ENCODE measurements around the gene PLSCR4. TPM values are rescaled to one million over a fixed set of nuclear protein-coding genes. Genes with fewer than 3 reads are reported as not detected.

PLSCR4 gene
- total RNA-seq, 1 donor from 2014 or later, result 1.0 TPM

DNA sequence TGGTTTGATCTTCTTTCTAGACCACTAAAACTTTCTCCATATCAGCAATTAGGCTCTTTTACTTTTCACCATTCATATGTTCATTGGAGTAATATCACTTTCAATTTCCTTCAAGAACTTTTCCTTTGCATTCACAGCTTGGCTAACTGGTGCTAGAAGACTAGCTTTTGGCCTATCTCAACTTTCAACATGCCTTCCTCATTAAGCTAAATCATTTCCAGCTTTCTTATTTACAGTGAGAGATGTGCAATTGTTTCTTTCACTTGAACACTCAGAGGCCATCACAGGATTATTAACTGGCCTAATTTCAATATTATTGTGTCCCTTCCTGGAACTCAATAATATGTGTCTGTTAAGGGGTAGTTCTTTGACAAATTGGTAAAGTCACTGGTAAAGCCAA, 47.1 kb downstream of the PLSCR4 start:
- H3K9ac ChIP-seq, result no peak overlapping the region
- no peak overlapping the region for H3K27ac Mint-ChIP-seq
- no peaks in the 10 kb centered on the region for H3K9me3 ChIP-seq (ENCODE audit: low read depth)
- H3K27me3 ChIP-seq, result no peaks in the 10 kb centered on the region
- no peaks in the 10 kb centered on the region for H3K27me3 Mint-ChIP-seq (ENCODE audit: insufficient read depth, low read depth)
- H3K36me3 Mint-ChIP-seq, result no peaks in the 10 kb centered on the region
- H2AFZ ChIP-seq (replicated peaks), result no peak overlapping the region
- TF ChIP-seq EZH2 (IDR thresholded peaks at IDR 0.05), result no peak
- TF ChIP-seq EZH2phosphoT487 (IDR thresholded peaks at IDR 0.05), result no peak
- TF ChIP-seq, protein P1, sequence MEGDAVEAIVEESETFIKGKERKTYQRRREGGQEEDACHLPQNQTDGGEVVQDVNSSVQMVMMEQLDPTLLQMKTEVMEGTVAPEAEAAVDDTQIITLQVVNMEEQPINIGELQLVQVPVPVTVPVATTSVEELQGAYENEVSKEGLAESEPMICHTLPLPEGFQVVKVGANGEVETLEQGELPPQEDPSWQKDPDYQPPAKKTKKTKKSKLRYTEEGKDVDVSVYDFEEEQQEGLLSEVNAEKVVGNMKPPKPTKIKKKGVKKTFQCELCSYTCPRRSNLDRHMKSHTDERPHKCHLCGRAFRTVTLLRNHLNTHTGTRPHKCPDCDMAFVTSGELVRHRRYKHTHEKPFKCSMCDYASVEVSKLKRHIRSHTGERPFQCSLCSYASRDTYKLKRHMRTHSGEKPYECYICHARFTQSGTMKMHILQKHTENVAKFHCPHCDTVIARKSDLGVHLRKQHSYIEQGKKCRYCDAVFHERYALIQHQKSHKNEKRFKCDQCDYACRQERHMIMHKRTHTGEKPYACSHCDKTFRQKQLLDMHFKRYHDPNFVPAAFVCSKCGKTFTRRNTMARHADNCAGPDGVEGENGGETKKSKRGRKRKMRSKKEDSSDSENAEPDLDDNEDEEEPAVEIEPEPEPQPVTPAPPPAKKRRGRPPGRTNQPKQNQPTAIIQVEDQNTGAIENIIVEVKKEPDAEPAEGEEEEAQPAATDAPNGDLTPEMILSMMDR (IDR thresholded peaks at IDR 0.05), result no peak
- no peaks in the 10 kb centered on the region for H3K79me2 ChIP-seq (ENCODE audit: low read depth)
- no peak overlapping the region for H3K4me2 ChIP-seq
- H4K20me1 ChIP-seq (ENCODE audit: low read depth), result no peaks in the 10 kb centered on the region
- peaks cover 5% of the 10 kb centered on the region for H3K4me1 ChIP-seq
- H3K27ac ChIP-seq, result no peak overlapping the region
- no peaks in the 10 kb centered on the region for H3K9me3 Mint-ChIP-seq
- DNase-seq (ENCODE audit: low spot score), result no peak
- H3F3A ChIP-seq (ENCODE audit: low read depth), result no peaks in the 10 kb centered on the region
- no peak overlapping the region for H3K4me3 ChIP-seq
- no peaks in the 10 kb centered on the region for H3K4me1 Mint-ChIP-seq
- no peaks in the 10 kb centered on the region for H3K36me3 ChIP-seq
- H3K4me3 Mint-ChIP-seq, result no peak overlapping the region

DNA sequence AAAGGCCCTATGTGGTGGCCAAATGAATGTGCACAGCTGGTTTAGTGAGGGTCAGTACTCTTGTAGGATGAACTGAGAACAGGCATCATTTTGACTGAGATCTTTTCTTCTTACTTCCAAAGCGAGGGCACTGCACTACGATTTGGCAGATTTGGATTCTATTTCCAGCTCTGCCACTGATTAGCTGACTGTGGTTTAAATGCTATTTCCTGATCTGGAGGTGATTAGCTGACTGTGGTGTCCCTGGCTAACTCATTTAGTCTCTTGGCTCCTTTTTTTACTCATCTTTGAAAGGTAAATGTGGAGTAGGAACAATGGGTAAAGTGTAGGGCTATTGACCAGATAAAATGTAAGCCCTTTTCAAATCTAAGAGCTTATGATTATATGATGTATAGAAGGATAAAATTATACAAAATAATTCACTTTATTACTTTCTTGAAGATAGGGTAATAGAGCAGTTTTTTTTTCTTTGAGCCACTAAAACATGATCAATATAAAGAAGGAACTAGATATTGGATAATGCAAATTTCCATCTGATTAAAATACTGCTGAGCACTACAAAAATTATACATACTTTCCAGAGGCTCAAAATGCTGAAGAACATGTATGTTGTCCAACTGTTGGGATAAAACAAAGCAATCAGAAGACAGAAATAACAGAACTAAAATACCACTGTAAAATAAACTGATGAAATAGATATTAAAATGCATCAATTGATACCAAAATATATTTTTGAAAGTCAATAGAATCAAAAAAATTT, 50.3 kb downstream of the PLSCR4 start:
- Histone ChIP-seq H3K4me3 (no peak overlapping the region), H2AFZ (replicated peaks) (no peak overlapping the region), H3K79me2 (ENCODE audit: low read depth) (no peaks in the 10 kb centered on the region), H3F3A (ENCODE audit: low read depth) (no peaks in the 10 kb centered on the region), H3K27me3 (no peaks in the 10 kb centered on the region), H3K4me1 (peaks cover 5% of the 10 kb centered on the region), H3K9me3 (ENCODE audit: low read depth) (no peaks in the 10 kb centered on the region), H3K4me2 (no peak overlapping the region), H4K20me1 (ENCODE audit: low read depth) (no peaks in the 10 kb centered on the region), H3K36me3 (no peaks in the 10 kb centered on the region), H3K27ac (no peak overlapping the region), H3K9ac (no peak overlapping the region)
- TF ChIP-seq EZH2phosphoT487 (IDR thresholded peaks at IDR 0.05) (no peak), EZH2 (IDR thresholded peaks at IDR 0.05) (no peak)
- TF ChIP-seq, protein P1 (IDR thresholded peaks at IDR 0.05), result no peak
- no peak overlapping the region for H3K4me3 Mint-ChIP-seq
- no peaks in the 10 kb centered on the region for H3K36me3 Mint-ChIP-seq
- no peak overlapping the region for H3K27ac Mint-ChIP-seq
- no peaks in the 10 kb centered on the region for H3K9me3 Mint-ChIP-seq
- H3K4me1 Mint-ChIP-seq, result no peaks in the 10 kb centered on the region
- H3K27me3 Mint-ChIP-seq (ENCODE audit: insufficient read depth, low read depth), result peaks cover 3% of the 10 kb centered on the region
- no peak for DNase-seq (ENCODE audit: low spot score)

DNA sequence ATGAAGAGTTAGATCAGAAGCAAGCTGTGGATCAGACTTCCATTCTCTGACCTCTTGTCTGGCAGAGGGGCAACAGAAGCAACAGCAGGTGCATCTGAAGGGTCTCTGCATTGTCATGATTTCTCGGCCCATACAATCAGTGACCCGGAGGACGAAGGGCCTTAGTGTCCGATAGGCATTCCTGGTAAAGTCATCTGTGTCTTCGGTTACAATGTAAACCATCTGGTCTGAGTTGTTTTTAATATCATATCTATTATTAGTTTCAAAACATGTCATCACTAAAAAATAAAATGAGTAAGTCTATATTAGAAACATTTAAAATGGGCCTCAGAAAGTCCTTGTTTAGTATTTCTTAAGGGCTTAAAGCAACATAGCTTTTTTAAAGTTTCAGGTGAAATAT, 51.1 kb downstream of the PLSCR4 start:
- no peak for TF ChIP-seq EZH2phosphoT487 (IDR thresholded peaks at IDR 0.05)
- TF ChIP-seq, protein P1 (IDR thresholded peaks at IDR 0.05), result no peak
- TF ChIP-seq EZH2 (IDR thresholded peaks at IDR 0.05), result no peak
- no peaks in the 10 kb centered on the region for H3K36me3 Mint-ChIP-seq
- H3K27me3 ChIP-seq, result no peaks in the 10 kb centered on the region
- no peak overlapping the region for H3K4me2 ChIP-seq
- H3K9ac ChIP-seq, result no peak overlapping the region
- H3K27ac Mint-ChIP-seq, result no peak overlapping the region
- H3K27ac ChIP-seq, result no peak overlapping the region
- H3K27me3 Mint-ChIP-seq (ENCODE audit: insufficient read depth, low read depth), result peaks cover 3% of the 10 kb centered on the region
- H3K4me3 ChIP-seq, result no peak overlapping the region
- peaks cover 5% of the 10 kb centered on the region for H3K4me1 ChIP-seq
- no peaks in the 10 kb centered on the region for H3K9me3 Mint-ChIP-seq
- H4K20me1 ChIP-seq (ENCODE audit: low read depth), result no peaks in the 10 kb centered on the region
- no peak for DNase-seq (ENCODE audit: low spot score)
- no peak overlapping the region for H2AFZ ChIP-seq (replicated peaks)
- no peaks in the 10 kb centered on the region for H3F3A ChIP-seq (ENCODE audit: low read depth)
- no peaks in the 10 kb centered on the region for H3K36me3 ChIP-seq
- H3K4me3 Mint-ChIP-seq, result no peak overlapping the region
- H3K9me3 ChIP-seq (ENCODE audit: low read depth), result no peaks in the 10 kb centered on the region
- no peaks in the 10 kb centered on the region for H3K4me1 Mint-ChIP-seq
- no peaks in the 10 kb centered on the region for H3K79me2 ChIP-seq (ENCODE audit: low read depth)
